HG03060 (cell line): ENCODE results near the gene CHST8.

Experiments used
- ATAC-seq: cut with Tn5 transposase; IDR thresholded peaks from one replicate; pipeline ENCODE4 v1.9.1; 2021; ENCODE audit warnings: low read depth, moderate number of reproducible peaks; ENCODE audit not compliant: unreplicated experiment

CHST8 gene

GRCh38 chr19:33670398-33670797, 48.6 kb downstream of the CHST8 start:
- ATAC-seq: no peak

DNA sequence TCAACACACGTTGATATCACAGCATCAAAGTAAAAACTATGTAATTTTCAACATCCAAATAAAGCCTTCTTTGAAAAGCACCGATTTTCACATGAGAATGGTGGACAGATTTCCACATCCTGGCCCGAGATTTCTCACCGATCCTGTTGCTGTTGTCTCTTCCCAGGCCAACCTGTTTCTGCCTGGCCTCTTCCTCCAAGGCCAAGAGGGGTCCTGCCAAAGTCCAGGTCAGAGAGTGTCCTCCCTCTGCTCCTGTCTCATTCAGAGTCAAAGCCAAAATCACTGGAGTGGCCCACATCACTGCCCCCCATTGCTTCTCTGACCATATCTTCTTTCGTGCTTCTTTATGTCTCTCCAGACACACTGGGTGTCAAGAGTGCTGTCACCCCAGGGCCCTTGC, 49.5 kb downstream of the CHST8 start:
- ATAC-seq: no peak

GRCh38 chr19:33673258-33673875, 51.6 kb downstream of the CHST8 start:
- ATAC-seq: no peak

DNA sequence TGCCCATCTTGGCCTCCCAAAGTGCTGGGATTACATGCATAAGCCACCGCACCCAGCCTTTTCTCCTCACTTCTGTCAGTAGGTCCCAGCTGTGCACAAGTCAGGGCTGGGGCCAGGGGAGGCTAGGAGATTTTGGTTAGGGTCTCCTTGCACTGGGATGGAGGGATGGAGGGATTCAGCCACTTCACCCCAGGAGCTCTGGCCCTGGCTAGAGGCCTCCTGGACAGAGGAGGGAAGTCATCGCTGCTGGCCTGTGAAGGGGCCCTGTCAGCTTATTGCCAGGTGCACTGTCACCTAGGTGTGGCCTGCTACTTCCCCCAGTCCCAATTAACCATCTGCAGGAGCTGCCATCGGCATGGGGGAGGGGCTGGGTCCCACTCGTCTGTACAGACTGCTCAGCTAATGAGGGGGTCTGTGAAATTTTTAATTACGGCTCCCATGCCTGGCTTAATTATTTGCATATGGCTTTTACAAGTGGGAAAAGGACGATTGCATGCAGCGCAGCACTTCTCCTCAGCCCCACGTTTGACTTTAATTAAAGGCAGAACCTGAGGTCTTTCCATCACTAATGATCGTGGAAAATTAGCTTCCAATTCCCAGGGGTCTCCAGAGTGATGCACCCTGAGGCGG, 52.4 kb downstream of the CHST8 start:
- ATAC-seq: no peak

DNA sequence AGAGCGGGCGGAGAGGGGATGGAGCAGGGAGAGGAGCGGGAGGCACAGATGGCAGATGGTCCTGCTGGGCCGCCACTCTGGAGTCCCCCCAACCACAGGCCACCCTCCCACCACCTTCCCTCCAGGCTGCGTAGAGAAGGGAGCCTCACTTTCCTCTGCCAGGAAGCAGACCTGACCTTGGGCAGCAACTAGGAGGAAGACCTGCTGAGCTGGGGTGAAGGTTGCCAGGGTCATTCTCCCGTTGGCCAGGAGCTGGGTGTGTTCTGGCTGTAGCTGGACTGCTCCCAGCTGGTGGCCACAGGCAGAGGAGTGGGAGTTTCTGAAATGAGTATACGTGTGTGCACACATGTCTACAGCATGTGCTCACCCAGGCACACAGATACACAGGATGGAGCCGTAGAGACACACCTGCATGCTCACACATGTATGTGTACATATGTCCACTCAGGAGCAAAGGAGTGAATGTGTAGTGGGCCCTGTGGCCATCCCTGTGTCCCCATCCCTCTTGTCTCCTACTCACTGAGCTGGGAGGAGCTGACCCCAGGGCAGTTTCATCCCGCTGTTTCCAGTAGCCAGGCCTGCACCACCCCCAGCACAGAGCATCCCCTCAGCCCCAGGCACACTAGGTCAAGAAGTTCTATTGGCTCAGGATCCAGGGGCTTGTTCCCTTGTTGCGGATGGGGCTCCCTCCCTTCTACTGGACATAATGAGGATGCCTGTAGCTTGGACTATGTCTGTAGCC, 53.0 kb downstream of the CHST8 start:
- no peak for ATAC-seq

GRCh38 chr19:33675501-33676124, 53.9 kb downstream of the CHST8 start:
- no peak for ATAC-seq

GRCh38 chr19:33676999-33677665, 55.4 kb downstream of the CHST8 start:
- no peak for ATAC-seq

DNA sequence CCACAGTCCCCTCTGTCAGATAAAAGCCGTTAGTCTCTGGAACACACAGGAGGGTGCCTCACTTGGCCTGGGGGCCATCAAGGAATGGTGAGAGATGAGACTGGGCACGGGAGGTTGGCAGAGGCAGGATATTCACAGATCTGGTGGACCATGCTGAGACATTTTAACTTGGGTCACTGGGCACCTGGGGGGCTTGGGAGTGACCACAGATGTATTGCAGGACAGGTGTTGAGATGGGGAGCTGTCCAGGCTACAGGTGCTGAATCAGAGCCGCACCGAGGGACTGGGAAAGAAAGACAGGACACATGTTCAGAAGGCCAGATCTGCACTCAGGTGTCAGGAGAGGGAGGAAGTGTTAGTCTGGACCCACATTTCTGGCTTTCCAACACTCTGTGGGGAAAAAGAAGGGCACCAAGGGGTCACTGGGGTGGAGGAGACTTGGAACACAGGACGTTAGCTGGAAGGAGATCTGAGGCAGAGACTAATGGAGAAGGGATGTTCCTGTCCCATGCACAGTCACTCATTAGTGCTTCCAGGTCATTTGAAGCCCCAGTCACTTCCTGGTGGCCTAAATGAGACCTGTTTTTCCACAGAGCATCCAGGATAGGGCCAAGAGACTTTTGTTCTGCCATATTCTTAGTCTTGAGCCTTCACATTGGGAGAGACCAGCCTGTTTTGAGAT, 56.1 kb downstream of the CHST8 start:
- no peak for ATAC-seq

DNA sequence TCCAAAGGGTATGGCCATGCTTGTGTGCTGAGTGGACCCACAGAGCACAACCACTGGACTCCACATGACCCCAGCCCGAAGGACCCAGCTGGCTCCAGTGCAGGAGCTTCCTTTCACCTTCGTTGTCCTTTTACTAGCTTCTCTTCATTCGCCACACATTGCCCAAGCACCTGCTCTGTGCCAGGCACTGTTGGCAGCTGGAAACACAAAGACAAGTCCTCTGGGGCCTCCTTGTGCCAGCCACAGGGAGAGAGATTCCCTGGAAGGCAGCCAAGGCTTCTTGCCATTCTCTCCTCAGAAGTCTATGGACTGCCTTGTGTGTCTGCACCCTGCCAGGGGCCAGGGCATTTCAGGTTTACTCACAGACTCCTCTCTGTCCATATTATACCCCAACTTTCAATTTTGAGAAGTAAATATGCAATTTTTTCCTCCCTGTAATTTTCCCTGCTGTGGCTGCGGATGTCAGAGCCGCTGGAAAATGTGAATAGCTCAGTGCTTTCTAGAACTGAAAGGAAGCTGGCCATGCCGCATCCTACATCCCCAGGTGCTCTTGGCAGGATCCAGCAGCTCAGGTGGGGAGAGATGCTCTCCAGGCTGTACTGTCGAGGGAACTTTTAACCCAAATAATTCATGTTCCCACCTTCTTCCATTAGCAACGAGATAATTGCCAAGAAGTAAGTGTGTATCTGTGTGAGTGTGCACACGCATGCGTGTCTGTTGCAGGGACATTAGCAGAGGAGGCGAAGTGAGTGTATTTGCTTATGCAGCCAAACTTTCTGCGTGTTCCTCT, 57.2 kb downstream of the CHST8 start:
- ATAC-seq: no peak

GRCh38 chr19:33679696-33680095, 57.9 kb downstream of the CHST8 start:
- no peak for ATAC-seq

DNA sequence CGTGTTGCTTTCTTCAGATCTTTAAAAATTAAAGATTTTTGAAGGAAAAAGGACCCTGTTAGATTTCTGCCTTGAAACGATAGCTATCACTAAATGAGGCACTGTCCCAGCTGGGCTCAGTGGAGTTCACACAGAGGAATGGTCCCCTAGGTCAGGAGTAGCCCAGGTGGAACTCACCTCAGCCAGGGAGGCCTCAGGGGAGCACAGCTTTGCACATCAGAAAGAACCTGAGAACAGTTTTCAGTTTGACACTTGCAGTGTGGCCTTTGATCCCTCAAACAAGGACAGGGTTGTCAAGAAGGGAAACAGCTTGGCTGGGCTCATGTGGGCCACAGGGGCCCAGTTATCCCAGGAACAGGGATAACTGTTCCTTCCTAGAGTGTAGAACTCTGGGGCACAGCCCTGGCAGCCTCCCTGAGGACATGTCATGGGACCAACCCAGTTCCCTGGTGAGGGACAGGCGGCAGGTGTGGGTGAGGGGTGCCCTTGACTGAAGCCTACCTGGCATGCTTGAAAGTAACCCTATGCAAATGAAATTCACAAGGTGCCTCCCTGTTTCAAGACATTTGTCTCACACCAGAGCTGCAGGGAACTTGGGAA, 59.4 kb downstream of the CHST8 start:
- no peak for ATAC-seq

DNA sequence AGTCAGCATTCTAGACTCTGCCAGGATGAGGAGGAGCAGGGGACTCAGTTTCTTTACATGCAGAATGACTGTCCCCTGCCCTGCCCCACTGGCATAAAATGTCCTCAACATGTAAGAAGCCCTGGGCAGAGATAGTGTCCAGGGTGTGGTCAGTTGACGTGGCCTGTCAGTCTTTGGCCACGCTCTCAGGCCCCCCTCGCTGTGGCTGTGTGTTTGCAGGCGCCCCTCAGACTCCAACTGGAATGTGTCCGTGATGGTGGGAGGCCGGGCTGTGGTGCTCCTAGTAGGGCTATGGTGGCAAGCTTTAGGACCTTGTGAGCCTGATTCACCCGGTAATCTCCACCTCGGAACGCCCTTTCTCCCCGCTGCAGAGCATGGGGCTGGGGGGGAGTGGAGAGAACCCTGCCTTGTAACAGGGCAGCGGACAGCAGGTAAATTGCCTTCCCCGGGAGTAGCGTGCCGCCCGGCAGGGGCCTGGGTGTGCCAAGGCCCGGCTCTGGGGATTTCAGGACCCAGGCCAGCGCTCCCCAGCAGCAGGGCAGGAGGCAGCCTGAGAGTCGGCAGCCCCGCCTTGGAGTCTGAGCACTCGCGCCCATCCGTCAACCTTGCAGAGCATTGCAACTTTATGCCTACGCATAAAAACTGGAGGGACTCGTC, 62.3 kb downstream of the CHST8 start:
- no peak for ATAC-seq

GRCh38 chr19:33684538-33685232, 62.9 kb downstream of the CHST8 start:
- no peak for ATAC-seq

- ATAC-seq: no peak
These were observed 63.8 kb downstream of the CHST8 start for GRCh38 chr19:33685541-33685940.

- ATAC-seq: no peak
These were observed 64.5 kb downstream of the CHST8 start for GRCh38 chr19:33686262-33686661.

DNA sequence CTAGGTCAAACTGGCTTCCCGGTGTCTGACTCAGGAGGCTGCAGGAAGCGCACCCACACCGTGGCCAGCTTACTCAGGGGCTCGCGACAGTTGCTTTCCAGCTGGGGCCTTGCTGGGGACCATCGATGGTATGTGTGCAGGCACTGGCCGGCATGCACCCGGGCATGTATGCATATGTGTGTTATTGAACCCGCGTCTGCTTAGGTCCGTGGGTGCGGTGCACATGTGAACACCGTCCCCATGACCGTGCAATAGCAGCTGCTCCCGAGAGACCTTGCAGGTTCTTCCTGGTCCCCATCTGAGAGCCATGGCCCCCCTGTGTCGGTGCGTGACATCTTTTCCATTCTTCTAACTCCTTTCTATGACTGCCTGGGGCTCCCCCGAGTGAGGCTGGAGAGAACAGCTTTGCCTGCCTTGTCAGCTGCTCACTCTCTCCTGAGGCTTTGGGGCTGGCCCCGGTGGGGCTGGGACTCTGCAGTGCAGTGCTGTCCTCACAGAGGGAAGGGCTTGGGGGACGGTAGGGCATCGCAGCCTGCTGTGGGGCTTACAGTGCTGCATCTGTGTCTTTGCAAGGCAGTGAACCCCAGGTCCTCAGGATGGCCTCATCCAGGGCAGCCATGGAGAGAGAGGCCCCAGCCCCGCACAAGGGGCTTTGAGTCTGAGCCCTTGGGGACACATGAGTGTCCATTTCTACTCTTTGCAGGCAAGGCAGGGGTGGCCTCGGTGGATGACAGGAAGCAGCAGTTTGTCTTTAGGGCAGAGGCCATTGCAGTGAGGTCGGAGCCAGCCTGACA, 65.1 kb downstream of the CHST8 start:
- ATAC-seq: no peak

GRCh38 chr19:33687481-33688170, 65.9 kb downstream of the CHST8 start:
- no peak for ATAC-seq
